HG02610 (cell line): ENCODE data around the gene SPART.
"Not testable (repeated sequence)": the region's sequence is repeated elsewhere in the genome, so short reads cannot be mapped to it uniquely, and the experiment has no call there.

Experiments used
- ATAC-seq: cut with Tn5 transposase; IDR thresholded peaks from one replicate; pipeline ENCODE4 v1.9.1; 2021; ENCODE audit warnings: mild to moderate bottlenecking, moderate library complexity; ENCODE audit not compliant: unreplicated experiment

The SPART gene

GRCh38 chr13:36323951-36324566, 22.1 kb downstream of the SPART start:
- ATAC-seq, result no peak

DNA sequence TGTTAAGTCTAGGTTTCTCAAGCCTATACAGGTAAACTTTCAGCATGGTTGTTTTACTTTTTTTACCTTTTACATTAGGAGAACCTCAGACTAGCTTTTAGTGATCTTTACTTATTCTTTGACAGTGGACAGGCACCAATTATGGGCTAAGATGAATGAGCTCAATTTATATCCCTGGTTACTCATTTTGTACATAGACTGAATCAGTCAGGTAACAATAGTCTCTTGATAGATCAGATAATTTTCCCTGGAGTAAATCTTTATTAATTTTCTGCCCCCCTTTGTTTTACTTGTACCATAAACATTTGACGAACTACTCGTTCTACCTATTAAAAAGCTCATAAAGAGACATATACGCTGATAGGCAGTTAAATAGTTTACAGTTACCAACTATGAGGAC, 22.8 kb downstream of the SPART start:
- ATAC-seq, result no peak

- ATAC-seq, result not testable (repeated sequence)
These were observed 26.4 kb downstream of the SPART start for GRCh38 chr13:36319793-36320192.

DNA sequence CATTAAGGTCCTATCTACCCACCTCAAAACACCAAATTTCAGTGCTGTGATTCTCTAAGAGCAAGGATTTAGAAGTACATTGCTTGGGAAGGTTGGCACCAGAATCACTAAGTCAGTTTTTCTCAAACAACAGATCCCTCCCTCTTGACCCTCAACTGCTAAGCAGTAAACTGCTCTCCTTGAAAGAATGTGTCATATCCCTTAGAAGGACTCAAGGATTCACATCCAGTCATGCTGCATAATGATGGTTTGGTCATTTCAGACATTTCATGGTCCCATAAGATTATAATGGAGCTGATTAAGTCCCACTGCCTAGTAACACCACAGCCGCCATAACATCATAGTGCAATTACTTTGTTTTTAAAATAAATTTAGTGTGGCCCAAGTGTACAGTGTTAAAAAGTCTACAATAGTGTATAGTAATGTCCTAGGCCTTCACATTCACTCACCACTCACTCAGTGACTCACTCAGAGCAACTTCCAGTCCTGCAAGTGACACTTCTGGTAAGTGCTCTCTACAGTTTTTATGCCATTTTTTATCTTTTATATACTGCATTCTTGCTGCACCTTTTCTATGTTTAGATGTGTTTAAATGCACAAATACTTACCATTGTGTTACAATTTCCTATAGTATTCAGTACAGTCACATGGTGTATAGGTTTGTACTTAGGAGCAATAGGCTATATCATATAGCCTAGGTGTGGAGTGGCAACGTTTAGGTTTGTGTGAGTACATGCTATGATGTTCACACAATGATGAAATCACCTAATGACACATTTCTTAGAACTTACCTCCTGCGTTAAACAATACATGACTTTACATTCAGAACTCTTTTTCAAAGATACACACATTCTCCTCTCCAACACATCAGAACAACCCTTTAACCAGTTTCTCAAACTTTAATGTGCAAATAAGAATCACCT, 32.9 kb downstream of the SPART start:
- ATAC-seq, result no peak

- peak; percentile 72 for ATAC-seq
These were observed 35.6 kb downstream of the SPART start for GRCh38 chr13:36310417-36311108.

GRCh38 chr13:36302289-36302688, 43.9 kb downstream of the SPART start:
- no peak for ATAC-seq

GRCh38 chr13:36299469-36299868, 46.7 kb downstream of the SPART start:
- not testable (repeated sequence) for ATAC-seq

GRCh38 chr13:36298535-36299068, 47.6 kb downstream of the SPART start:
- ATAC-seq, result no peak

DNA sequence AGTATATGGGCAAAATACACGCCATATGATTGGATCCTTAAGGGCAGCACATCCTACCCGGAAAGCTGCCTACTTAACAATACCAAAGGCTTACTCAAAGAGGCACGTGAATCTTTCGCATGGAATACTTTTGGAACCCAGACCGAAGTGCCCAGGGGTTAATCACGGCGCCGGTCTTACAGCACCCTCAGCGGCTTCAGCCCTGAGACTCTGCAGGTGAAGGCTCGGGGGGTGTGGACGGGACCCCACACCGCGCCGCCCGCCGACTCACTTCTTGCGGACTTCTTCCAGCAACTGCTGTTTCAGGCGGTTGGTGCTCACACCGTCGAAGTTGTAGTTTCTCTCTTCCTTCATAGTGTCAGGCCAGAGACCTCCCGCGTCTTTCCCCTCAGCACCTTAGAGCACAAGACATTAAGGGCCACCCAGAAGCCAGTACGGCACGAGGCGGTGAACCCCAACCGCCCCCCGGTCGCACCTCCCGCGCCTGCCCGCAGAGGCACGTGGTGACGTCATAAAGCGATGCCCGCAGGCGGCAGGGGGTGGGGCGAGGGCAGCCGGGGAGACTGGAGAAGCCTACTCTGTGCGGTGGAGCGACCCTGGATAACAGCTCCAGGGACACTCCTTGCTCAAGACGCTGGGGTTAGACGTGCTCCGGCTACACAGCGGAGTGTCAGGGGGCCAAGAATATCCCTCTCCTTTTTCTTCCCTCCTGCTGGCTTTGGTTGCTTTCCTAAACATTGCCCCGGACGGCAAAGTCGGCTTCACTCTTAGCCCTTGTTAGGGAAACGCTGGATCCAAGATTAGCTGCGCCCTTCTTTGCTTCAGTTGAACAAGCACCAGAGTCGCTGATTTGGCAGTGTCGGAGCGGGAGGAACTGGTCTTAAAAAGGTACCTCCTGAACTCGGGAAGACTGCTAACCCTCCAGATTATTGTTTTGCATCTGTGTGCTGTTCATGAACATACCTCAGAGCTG, 48.5 kb downstream of the SPART start, which contains the start of gene CCDC169:
TSS of gene CCDC169 (minus strand) at position 449 of the 973 bp plus-strand sequence. CDS start at position 354, 95 bp downstream.
- peak; percentile 78 for ATAC-seq

GRCh38 chr13:36294096-36294495, 52.1 kb downstream of the SPART start:
- no peak for ATAC-seq

DNA sequence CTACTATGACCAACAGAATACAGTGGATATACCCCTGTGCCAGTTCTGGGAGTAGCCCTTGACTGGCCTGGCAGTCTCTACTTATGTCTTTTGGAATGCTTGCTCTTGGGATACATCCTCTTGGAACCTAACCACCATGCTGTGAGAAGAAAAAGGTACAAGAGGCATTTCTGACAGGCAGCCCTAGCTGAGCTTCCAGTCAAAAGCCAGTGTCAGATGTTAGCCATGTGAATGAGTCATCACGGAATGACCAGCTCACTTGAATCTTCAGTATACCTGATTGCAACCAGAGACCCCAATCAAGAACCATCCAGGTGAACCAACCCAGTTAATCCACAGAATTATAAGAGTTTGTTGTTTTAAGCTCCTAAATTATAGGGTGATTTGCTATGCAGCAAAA, 52.7 kb downstream of the SPART start:
- no peak for ATAC-seq

- ATAC-seq, result no peak
These were observed 57.3 kb downstream of the SPART start for GRCh38 chr13:36288794-36289391.

DNA sequence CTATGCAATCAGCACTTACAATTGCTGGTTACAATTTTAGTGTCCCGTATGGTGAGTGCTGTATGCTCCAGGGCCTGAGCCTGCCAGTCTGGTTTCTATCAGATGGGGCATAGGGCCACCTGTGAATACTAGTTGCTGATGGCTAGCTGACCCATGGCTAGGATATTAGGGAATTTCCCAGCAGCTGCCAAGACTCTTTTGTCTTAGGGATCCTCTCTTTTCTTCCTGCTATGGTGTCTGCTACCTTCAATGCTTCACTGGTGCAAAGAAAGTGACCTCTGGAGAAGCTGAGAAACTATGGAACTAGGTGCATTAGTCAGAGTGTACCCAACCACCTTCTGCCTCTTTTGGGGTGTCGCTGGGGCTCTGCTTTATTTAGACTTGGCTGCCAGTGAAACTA, 60.2 kb downstream of the SPART start:
- no peak for ATAC-seq

- no peak for ATAC-seq
These were observed 63.3 kb downstream of the SPART start for GRCh38 chr13:36282821-36283432.

DNA sequence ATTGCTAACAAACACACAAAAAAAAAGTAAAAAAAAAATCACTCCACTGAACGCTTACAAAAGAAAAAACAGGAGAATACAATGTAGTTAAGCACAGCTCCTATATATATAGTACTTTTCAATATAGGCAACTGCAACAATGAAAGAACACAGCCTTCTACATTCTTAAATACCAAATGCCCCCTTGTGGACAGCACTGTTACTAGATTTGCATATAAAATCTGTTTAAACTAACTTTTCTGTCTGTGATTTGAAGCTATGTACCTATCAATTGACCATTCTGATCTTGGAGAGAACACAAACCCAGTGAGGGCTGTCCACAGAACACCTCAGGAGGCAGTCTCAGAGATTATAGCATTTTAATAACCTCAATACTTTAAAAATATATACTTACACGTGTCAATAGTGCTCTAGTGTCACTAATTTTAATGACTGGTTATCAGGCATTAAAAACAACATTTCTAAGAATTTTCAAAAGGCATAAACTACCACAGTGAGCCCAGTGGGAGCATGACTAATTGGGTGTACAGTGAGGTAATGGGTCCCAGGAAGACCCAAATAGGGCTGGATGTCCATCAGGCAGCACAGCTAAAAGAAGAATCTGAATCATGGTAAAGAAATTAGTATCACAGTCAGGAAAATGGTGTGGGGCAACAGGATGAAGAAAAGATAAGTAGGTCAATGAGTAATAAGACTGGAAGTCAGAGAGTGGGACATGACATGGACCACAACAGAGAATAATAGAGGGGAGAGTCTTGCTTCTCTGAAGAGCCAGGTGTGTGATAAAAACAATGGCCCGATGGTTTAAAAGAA, 70.8 kb downstream of the SPART start:
- peak; percentile 53 for ATAC-seq

DNA sequence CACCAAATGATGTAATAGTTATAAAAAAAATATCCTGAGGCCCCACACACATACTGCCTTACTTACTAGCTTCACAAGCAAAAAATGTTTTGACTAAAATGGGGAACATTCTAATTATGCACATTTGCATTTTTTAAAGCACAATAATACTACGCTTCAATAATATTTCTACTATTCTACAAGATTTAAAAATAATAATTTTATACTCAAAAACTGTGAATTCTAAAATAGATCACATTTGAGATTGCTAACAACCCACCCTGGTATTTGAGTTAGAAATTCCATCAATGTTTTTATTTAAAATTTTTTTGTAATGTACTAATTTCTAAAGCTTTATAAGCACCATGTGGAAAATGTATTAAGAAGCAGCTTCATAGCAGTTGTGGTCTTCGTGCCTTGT, 72.8 kb downstream of the SPART start:
- ATAC-seq, result no peak

DNA sequence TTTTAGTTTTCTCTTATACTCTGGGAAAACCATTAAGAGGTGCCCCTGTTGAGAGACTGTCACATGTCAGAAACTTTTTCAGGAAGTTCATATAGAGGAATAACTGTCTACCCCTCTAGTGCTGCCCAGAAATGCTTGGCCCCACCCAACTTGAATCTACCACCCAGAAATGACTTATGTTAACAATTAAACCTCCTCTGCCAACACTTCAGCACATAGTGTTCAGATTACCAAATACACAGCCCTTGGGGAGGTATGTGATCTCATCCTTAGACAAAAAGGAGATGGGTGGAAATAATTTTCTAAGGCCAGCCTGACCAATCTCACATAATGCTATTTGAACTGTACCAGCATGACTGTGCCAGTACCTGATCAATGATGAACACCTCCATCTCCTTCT, 84.2 kb downstream of the SPART start:
- no peak for ATAC-seq

- ATAC-seq, result no peak
These were observed 85.2 kb downstream of the SPART start for GRCh38 chr13:36261011-36261410.
